Hippocampal formation (tissue), 2 donors: Measurements from ENCODE around the gene ALAD.
A peak's percentile ranks its signal among the peaks of the same experiment; 100 is the strongest.
"Not testable (repeated sequence)": the region's sequence is repeated elsewhere in the genome, so short reads cannot be mapped to it uniquely, and the experiment has no call there.

ENCODE experiments used
- DNase-seq, 2 donors: peaks; one replicate each; lab custom pipeline; 2025; lab: John Stamatoyannopoulos, UW

ALAD gene

DNA sequence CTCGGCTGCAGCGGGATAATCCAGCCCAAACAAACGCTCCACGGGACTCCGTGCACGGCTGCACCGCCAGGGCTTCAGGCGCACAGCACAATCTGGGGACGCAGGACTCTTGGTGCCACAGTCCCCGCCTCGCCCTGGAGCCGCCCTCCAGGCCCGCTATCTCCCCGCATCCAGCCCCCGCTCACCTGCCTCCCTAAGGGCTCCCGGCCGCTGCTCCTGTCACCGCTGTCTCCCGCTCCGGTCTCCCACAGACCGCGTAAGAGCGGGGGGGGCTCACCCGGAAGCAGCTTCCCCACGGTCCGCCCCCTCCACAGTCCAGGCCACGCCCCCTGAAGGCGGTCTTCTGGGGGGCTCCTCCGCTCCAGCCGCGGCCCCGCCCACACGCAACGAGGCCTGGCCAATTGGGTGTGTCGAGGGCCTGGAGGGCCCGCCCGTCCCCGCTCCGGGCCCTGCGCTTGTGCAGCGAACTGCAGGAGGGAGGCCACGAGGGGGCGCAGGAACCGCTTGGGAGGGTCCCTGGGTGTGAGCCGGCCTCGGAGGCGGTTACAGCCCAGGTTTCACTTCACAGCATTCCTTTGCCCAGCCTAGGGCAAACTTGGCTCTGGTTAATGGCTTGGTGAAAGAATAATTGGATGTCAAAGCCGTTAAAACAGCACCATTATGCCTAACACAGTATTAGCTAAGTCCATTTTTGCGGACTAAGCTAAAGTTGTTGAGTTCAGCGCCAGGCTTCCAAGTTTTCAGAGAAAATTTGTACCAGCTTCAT is at the start of gene ALAD:
Gene ALAD, minus strand, starts transcription at position 258 of the 766 bp plus-strand sequence. CDS start 7,725 bp downstream, outside the sequence.
- DNase-seq = peak; percentile 98 to 99

DNA sequence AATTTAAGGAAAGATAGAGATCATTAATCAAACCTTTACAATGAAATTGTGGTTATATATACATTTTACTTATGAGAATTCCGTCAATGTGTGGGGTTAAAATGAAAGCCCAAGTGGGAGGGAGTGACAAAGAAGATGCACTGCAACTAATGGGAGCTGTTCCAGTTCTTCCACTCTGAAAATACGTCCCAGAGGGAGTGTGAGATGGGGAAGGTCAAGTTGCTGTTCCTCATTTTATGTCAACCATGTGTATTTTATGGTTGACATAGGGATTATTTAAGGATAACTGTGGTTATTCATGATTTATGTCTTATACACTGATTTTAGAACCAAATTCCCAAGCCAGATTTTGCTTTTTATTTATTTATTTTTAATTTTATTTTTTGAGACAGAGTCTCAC is 48.3 kb upstream of the ALAD start:
- no peak for DNase-seq

DNA sequence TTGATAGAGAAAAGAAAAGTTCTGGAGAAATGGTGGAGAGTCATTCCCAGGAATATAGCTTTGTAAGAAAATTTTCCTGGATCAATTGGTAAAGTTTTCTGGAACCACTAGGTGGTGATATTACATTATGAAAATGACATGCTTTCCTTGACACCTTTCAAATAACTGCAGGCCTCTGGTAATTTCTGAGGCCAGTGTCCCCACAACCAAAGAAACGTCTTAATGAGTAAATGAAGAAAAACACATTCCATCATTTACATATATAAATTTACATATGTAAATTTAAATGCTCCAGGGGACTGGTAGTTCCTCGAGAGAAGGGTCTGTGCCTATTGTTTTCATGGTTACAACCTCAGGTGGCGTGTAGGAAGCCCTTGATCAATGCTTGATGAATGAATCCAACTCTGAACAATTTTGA is 45.2 kb upstream of the ALAD start:
- DNase-seq = peak in 1 of 2 donors; percentile 72

DNA sequence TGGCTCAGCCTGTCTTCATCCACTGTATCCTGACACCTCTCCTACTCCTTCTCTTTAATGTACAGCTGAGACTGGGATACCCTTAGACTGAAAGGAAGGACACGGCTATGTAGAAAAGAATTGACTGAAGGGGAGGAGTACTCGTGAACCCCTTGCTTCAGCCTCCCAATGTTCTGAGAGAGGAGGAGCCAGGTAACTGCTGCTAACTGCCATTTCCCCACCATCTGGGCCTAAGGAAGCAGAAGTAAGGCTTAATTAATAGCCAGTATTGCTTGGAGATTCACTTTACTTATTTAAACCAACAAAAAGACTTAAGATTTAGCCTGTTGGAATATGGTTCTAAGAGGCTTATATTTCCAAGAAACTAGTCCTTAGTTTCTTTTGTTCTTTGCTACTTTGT is 43.7 kb upstream of the ALAD start:
- no peak for DNase-seq

DNA sequence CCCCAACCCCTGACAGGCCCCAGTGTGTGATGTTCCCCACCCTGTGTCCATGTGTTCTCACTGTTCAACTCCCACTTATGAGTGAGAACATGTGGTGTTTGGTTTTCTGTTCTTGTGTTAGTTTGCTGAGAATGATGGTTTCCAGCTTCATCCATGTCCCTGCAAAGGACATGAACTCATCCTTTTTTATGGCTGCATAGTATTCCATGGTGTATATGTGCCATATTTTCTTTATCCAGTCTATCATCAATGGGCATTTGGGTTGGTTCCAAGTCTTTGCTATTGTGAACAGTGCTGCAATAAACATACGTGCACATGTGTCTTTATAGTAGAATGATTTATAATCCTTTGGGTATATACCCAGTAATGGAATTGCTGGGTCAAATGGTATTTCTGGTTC is 36.6 kb upstream of the ALAD start:
- DNase-seq = not testable (repeated sequence)

DNA sequence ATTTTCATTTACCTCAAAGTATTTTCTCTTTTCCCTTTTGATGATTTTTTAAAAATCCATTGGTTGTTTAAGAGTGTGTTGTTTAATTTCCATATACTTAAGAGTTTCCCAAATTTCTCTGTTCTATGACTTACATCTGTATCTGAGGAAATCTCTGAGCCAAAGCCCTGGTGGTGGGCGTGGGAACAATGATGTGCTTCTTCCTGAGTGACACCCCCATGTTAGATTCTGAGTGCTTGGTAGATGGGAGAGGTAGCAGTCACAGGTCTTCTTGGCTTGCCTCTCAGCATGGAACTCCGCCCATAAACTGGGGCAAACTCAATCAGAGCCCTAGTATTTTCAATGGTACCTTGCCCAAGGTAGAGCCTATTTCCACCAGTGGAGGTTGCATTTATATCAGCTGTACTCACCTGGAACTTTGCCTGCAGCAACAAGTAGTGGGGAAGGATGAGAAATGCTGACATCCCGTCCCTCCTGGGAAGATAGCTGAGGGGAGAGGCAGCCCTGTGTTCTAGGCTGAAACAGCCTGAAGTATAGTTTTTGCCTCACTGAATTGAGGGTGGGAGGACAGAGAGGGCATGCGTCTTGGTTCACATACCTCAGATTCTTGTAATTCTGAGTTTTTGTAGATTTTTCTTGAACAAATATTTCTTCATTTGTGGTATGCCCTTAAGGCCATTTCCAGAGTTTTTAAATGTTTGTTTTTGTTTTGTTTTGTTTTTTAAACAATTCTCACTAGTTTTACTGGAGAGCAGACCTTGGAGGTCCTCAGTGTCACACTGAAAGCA is 35.8 kb upstream of the ALAD start:
- no peak for DNase-seq

DNA sequence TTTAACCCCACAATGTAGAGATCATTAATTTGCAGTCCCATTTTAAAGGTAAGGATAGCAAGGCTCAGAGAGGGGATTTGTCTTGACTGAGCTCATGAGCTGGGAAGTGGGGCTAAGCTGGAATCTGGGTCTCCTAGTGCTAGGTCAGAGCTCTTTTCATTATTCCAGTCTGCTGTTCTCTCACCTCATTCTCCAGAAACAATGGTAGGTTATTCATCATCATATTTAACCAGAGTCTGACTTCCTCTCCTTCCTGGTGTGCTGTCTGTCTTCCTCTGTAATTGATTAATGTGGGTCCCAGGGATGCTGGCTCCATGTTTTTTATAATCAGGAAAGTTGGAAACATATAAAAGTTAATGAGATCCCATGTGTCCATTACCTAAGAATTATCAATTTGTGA is 30.1 kb upstream of the ALAD start:
- DNase-seq = no peak

DNA sequence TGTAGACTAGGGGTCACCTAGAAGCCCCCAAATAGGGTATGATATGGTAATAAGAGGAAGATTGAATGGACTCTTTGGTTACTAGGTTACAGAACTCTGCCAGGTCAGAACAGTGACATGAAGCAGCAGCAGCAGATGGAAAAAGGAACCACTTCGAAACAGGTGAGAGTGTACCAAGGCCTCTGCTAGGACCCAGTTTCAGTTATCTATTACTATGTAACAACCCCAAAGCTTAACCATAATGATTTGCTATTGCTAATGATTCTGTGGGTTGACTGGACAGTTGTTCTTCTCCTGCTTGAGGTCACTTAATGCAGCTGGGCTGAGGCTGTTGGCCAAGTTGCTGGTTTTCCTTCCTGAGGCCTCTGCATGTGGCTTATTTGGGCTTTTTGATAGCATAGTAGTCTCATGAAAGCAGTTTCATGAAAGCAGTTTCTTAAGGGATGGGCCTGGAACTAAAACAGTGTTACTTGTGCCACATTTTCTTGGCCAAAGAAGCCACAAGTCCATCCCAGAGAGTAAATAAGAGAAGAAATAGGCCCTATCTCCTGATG is 27.1 kb upstream of the ALAD start:
- no peak for DNase-seq

DNA sequence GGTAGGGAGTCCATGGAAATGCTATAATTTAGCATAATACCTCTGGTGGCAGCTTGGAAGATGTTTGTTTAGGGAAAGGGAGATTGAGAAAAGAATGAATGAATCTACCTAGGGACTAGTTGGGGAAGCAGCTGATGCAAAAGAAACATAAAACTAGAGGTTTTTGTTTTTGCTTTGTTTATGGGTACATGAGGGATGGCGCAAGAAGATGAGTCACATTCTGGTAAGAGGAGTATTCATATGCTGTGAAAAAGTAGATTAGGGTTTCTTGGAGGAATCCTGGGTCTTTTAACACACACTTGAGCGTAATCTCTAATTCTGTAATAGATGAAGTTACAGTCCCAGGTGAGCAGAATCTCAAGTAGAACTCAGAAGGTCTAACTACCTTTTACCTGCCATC is 26.5 kb upstream of the ALAD start:
- no peak for DNase-seq

DNA sequence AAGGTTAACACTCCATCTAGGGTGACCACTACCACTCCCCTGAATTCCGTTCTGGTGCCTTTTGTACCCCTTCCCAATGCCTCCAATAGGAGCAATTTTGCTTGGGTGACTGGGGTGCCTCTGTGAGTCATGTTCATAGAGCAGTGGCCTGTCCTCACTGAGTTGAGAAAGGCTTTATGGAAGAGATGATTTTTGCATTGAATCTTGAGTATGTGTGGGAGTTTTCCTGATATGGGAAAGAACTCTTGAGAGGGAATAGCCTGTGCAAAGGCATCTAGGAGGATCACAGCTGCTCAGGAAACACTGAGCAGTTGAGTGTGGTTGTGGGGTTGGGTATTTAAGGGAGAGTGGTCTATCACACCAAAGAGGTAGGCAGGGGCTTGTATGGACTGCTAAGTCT is 25.6 kb upstream of the ALAD start:
- DNase-seq = no peak

DNA sequence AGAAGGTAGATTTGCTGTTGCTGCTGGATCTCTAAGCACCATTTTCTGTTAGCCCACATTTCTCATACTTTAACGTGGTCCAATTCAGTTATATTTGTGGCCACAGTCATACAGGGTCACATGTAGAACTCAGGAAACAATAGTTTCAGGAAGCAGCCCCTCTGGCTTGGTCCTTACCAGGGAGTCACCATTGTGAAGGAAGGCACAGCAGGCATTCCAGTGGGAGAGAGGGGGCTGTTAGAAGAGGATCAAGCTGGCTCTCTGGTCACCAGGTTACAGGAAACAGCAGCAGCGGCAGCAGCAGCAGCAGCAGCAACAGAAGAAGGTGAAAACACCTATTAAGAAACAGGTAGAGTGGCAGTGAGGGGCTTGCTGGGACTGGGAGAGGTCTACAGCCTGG is 24.0 kb upstream of the ALAD start:
- no peak for DNase-seq

DNA sequence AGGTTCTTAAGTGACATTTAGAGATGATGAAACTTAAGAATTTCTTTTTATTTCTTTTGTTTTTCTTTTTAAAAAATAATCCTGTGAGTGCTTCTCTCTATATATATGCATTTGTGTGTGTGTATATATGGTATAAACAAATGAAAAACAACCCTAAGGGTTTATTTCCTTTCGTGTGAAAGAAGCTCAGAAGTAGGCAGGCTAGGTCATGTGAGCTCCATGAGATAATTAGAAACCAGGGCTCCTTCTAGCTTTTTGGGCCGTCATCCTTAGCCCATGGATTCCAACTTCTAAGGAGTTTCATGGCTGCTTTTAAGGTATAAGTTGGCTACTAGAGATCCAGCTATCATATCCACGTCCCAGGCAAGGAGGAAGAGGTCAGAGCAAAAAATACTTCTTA is 20.6 kb upstream of the ALAD start:
- no peak for DNase-seq

DNA sequence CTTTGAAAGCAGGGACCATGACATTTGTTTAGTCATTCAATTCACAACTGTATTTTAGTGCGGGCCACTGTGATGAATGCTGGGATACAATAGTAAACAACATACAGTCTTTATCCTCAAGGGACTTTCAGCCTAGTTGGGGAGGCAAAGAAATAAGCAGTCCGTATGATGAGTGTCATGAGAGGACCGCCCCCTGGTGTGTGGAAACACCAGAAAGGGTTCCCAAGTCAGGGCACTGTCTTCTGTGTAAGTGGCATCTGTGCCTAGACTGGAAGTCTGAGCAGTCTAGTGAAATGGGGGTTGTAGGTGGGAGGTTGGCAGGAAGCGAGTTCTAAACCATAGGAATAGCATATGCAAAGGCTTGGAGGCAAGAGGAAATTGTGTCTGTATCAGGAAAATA is 16.3 kb upstream of the ALAD start:
- no peak for DNase-seq

DNA sequence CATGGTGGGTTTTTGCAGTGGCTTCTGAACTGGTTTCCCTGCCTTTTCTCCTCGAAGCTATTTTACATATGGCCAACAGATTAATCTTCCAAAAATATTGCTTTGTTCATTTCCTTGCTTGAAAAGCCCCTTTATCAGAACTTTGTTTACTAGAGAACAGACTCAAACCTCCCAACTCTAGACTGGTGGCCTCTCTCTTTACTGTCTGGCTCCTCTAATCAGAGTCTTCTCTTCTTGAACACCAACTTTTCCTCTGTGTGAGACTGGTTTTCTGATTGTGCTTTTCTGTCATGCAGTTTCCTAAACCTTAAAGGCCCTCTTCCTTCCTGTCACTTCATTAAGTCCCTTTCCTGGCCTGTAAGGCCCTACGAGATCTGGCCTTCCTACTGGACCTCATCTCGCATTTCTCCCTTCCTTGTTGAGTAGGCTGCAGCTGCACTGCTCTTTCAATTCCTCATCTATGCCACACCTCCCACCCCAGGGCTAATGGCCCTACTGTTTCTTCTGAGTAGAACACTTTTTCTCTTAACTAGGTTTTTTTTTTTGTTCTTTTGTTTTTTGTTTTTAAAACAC is 15.2 kb upstream of the ALAD start:
- DNase-seq = peak in 1 of 2 donors; percentile 29

DNA sequence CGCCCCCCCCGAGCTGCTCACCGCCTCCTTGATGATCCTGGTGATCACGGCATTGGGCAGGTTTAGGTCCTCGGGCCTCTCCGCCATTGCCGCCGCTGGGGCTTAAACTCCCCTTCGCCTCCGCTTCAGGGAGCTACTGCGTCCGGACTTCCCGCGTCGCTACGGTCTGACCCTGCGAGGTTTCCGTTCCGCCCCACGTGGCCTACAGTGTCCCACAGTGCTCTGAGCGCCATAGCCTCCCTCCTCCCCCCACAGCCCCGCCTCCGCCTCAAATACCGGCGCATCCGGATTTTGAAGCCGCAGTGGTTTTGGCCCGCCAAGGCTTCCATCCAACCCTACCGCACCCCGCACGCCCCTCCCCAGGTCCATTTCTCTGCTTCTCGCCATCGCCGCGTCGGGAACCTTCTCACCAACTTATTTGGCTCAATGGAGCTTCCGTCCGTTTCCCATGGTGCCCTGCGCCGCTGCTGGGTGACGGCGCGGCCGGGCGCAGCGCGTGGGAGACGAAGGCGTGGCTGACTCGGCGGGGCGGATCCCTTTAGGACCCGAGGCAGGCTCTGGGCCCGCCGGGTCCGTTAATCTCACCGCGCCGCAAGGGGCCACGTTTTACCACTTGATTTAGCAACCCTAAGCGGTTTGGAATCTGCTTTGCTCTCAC is 9.3 kb upstream of the ALAD start, which contains the start of the genes C9orf43 and POLE3:
Gene C9orf43, plus strand, starts transcription at position 541 of the 658 bp plus-strand sequence. CDS start 2,747 bp downstream, outside the sequence.
Gene POLE3, minus strand, starts transcription at position 469 of the 658 bp plus-strand sequence. Its CDS starts 382 bp downstream, at position 87.
- DNase-seq = peak; percentile 86 to 95

DNA sequence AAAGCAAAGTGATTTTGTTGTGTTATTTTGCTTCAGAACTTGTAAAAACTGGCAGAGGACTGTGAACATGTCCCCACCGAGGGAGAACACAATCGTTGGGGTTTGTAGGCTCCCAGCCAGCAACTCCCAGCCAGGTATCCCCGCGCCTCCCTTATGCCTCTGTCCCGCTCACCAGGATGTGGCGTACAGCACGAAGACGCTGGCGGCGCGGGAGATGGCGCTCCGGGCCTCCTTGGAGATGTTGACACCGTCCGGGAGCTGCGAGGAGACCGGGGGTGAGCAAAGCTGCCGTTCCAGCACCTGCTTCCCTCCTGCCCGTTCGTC is 8.8 kb upstream of the ALAD start:
- DNase-seq = no peak

DNA sequence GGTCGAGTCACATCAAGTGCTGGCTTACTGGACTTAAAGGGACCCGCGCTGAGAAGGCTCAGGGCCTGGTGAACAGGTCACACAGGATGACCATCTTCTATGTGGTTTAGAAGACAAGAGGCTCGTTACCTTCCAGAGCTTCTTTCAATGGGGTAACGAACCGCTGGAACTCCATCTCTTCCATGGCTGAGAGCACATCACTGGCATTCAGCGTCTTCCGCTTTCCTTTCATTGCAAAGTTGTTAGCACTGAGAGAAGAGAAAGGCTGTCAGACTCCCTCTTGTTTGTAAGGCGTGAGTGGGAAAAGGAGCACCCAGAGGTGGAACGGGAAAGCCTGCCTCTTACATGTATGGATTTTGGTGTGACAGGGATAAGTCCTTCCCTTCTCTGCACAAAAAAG is 8.4 kb upstream of the ALAD start:
- DNase-seq = no peak

DNA sequence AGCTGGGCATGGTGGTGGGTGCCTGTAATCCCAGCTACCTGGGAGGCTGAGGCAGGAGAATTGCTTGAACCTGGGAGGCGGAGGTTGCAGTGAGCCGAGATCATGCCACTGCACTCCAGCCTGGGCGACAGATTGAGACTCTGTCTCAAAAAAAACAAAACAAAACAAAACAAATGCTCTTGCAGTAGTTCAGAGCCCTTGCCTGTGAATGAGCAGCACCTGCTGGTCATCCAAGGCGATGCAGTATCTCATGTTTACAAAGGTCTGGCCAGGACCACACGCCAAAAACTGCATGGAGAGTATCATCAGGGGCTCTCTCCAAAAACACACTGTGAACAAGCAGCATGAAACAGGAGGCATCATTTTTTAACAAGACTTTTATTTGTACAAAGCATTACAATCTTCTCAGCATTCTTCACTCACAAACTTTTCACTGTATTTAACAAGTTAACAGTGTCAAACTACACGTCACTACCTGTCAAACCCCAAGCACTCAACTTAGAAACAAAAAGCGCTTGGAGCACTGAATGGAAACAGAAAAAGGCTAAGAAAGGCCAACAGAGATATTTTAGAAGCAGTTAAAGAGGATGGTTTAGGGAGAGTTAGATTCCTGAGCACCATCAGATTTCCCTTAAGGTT is 5.9 kb upstream of the ALAD start:
- DNase-seq = peak; percentile 16

DNA sequence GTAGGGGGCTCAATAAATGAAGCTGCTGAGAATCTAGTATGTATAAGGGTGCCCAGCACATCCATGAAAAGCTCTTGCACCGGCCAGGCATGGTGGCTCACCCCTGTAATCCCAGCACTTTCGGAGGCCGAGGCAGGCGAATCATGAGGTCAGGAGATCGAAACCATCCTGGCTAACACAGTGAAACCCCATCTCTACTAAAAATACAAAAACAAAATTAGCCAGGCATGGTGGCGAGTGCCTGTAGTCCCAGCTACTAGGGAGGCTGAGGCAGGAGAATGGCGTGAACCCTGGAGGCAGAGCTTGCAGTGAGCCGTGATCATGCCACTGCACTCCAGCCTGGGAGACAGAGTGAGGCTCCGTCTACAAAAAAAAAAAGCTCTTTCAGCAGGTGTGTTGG is 5.3 kb upstream of the ALAD start:
- DNase-seq = not testable (repeated sequence)

DNA sequence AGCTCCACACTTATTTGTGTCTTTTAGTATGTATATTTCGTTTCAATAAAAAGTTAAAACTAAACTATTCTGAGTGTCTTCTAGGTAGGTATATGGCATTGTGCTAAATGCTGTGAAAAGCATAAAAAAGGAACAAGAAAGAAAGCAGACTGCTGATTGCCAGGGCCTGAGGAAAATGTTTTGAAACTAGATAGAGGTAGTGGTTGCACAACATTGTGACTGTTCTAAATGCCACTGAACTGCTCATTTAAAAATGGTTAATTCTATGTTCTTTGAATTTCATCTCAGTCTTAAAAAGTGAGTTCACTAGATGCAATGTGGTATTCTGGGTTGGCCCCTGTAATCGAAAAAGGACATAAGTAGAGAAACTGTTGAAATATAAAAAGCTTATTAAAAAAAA is 2.6 kb upstream of the ALAD start:
- DNase-seq = no peak

DNA sequence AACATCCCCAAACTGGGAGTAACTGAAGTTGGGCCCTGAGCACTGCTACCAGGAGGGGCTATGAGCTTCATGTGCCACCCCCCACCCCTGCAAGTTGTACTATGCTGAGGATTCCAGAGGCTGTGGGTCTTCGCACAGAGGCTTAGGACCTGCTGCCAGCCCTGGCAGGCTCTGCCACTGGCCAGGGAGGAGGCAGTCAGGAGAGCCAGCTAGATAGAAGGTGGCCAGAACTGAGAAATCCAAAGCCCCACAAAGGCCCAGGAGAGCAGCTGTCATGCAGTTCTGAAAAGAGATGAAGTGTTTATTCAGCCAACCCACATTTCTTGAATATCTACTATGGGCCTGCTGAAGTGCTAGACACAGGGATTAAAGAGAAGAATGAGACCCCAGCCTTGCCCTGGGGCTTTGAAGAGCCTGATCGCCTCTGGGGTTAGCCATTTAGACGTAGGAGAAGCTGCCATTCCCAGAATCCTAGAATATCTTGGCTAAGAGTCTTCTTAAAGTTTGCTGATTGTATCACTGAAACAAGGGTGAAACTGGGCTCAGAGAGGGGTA is 1.4 kb downstream of the ALAD start:
- no peak for DNase-seq
